Activated naive CD8-positive, alpha-beta T cell treated with anti-CD3 and anti-CD28 coated beads for 36 hours (primary cell): ENCODE data around the gene UGT1A4. TPM values are rescaled to one million over a fixed set of nuclear protein-coding genes. Genes with fewer than 3 reads are reported as not detected.
"Not testable (repeated sequence)": the region's sequence is repeated elsewhere in the genome, so short reads cannot be mapped to it uniquely, and the experiment has no call there.

Experiments used
- DNase-seq: peaks from one replicate; pipeline ENCODE4 v3.0.0; 2021
- H3K27ac Mint-ChIP-seq: one replicate; pipeline ENCODE4 v1.8.0; 2022; ENCODE audit warnings: mild to moderate bottlenecking, moderate library complexity, mixed read lengths
- H3K27me3 Mint-ChIP-seq: one replicate; pipeline ENCODE4 v1.8.0; 2022; ENCODE audit warnings: mild to moderate bottlenecking, mixed read lengths
- H3K36me3 Mint-ChIP-seq: one replicate; pipeline ENCODE4 v1.8.0; 2021; ENCODE audit warnings: mild to moderate bottlenecking, mixed read lengths
- H3K4me1 Mint-ChIP-seq: one replicate; pipeline ENCODE4 v1.8.0; 2021; ENCODE audit warnings: mixed read lengths
- H3K4me3 Mint-ChIP-seq: one replicate; pipeline ENCODE4 v1.8.0; 2022; ENCODE audit warnings: mild to moderate bottlenecking, moderate library complexity, mixed read lengths
- H3K9me3 Mint-ChIP-seq: one replicate; pipeline ENCODE4 v1.8.0; 2022; ENCODE audit warnings: mixed read lengths
- total RNA-seq, 2 experiments: library from RNA; stranded (reverse); gene quantifications; one replicate each; pipeline ENCODE4 v1.2.3, GENCODE V29; 2021

Gene UGT1A4
- total RNA-seq, 2 experiments from 2014 or later: not detected

- Mint-ChIP-seq H3K4me3 (no peak overlapping the region), H3K36me3 (no peaks in the 10 kb centered on the region), H3K4me1 (peaks cover 2% of the 10 kb centered on the region), H3K27me3 (peaks cover 4% of the 10 kb centered on the region), H3K9me3 (no peaks in the 10 kb centered on the region), H3K27ac (no peak overlapping the region)
- DNase-seq: no peak
These were observed 28.1 kb upstream of the UGT1A4 start for GRCh38 chr2:233690444-233690843.

DNA sequence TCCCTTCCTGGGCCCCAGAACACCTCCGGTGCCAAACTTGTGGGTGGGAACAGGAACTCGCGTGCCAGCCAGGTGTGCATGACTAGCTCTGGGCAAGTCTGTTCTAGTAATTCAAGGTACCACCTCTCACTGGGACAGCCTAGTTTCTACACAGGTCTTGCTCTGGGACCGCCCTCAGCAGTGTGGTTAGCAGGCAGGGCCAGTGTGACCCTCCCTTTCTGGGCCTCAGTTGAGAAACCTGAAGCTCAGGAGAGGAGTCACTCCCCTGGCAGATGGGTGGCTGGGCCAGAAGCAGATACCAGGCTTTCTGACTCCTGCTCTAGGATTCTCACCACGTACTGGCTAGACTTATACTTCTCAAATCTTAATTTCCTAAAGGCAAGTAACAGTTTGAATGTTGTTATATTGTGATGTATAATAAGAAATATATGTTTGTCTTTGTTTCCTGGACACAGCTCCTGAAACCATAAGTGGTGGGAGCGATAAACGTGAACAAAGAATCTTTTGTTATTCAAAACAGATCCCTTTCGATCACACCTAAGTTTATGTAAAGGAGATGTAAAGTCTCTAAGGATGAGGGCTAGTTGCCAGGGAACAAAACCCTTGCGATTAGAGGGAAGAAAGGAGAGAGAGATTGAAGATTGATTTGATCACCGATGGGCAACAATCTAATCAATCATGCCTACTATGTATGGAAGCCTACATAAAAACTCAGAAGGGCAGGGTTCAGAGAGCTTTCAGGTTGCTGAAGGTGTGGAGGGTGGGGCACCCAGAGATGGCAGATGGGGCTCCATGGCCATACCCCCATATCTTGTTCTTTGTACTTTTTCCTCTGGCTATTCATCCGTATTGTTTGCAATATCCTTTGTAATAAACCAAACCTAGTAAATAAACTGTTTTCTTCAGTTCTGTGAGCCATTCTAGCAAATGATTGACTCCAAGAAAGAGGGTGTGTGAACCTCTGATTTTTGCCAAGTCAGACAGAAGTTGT lies 26.8 kb upstream of the UGT1A4 start:
- Mint-ChIP-seq H3K36me3 (no peaks in the 10 kb centered on the region), H3K9me3 (no peaks in the 10 kb centered on the region), H3K4me1 (peaks cover 2% of the 10 kb centered on the region), H3K4me3 (no peak overlapping the region), H3K27ac (no peak overlapping the region), H3K27me3 (peaks cover 4% of the 10 kb centered on the region)
- no peak for DNase-seq

GRCh38 chr2:233692648-233693047 lies 25.9 kb upstream of the UGT1A4 start, which contains the start of gene UGT1A6:
TSS of gene UGT1A6 (plus strand) at chr2:233692890. CDS start at chr2:233693005, 115 bp downstream.
- H3K27ac Mint-ChIP-seq: no peak within 1 kb of the TSS
- peaks cover 4% of the 10 kb centered on the region for H3K27me3 Mint-ChIP-seq
- no peak within 1 kb of the TSS for H3K4me3 Mint-ChIP-seq
- H3K36me3 Mint-ChIP-seq: no peaks in the 10 kb centered on the region
- peaks cover 2% of the 10 kb centered on the region for H3K4me1 Mint-ChIP-seq
- DNase-seq: no peak
- no peaks in the 10 kb centered on the region for H3K9me3 Mint-ChIP-seq

GRCh38 chr2:233693963-233694362 lies 24.6 kb upstream of the UGT1A4 start:
- peaks cover 2% of the 10 kb centered on the region for H3K4me1 Mint-ChIP-seq
- no peak overlapping the region for H3K4me3 Mint-ChIP-seq
- H3K9me3 Mint-ChIP-seq: no peaks in the 10 kb centered on the region
- no peak for DNase-seq
- H3K27ac Mint-ChIP-seq: no peak overlapping the region
- H3K27me3 Mint-ChIP-seq: no peaks in the 10 kb centered on the region
- H3K36me3 Mint-ChIP-seq: no peaks in the 10 kb centered on the region

DNA sequence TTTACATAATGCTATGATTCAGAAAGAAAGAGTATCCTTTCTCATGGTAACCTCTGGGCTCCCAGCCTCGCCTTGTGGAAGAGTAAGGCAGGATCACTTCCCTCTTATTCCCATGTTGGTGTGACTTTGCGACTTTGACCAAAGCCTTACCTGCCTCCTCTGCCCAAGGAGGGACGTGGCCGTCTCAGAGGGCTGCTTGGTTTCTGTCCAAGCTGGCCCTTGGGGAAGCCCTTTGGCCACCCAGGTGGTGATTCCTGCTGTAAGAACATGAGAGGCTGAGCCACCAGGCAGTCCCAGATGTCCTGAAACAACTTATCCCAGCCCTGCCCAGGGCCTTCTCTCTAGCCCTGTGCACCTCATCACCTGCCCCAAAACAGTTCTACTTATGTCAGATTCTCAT lies 19.8 kb upstream of the UGT1A4 start:
- no peaks in the 10 kb centered on the region for H3K36me3 Mint-ChIP-seq
- no peak for DNase-seq
- H3K4me3 Mint-ChIP-seq: no peak overlapping the region
- H3K9me3 Mint-ChIP-seq: peaks cover 1% of the 10 kb centered on the region
- peaks cover 4% of the 10 kb centered on the region for H3K27me3 Mint-ChIP-seq
- no peaks in the 10 kb centered on the region for H3K4me1 Mint-ChIP-seq
- H3K27ac Mint-ChIP-seq: no peak overlapping the region

- H3K36me3 Mint-ChIP-seq: peaks cover 2% of the 10 kb centered on the region
- H3K27me3 Mint-ChIP-seq: peaks cover 9% of the 10 kb centered on the region
- no peaks in the 10 kb centered on the region for H3K4me1 Mint-ChIP-seq
- peaks cover 6% of the 10 kb centered on the region for H3K9me3 Mint-ChIP-seq
- H3K4me3 Mint-ChIP-seq: no peak overlapping the region
- H3K27ac Mint-ChIP-seq: no peak overlapping the region
- DNase-seq: no peak
These were observed 19.0 kb upstream of the UGT1A4 start for GRCh38 chr2:233699424-233700027.

DNA sequence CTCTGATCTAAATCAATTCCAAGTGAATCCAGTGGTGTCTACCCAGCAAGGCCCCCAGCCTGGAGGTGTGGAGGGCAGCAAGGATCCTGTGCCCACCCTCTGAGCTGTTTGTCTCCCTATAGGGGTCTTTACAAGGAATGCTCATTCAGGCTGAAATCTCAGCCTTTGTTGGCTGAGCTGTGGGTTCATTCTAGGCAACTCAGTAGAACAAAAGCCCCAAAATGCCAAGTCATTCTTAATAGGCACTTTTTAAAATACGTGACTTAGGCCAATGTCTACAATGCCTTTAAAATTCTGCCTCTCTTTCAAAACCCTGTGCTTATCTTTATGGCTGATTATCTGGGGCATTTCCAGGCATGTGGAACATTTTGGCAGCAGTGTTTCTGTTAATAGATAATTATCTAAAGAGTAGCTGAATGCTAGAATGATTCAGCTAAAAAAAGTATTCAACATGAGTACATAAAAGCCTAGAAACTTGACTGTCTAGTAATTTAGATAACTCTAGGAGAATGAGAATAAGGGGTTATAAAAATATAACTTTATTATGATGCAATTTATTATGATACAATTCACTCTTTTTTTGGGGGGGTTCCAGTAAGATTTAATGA lies 18.4 kb upstream of the UGT1A4 start:
- Mint-ChIP-seq H3K4me3 (no peak overlapping the region), H3K36me3 (peaks cover 2% of the 10 kb centered on the region), H3K4me1 (no peaks in the 10 kb centered on the region), H3K27ac (no peak overlapping the region), H3K9me3 (peaks cover 6% of the 10 kb centered on the region), H3K27me3 (peaks cover 9% of the 10 kb centered on the region)
- DNase-seq: no peak

DNA sequence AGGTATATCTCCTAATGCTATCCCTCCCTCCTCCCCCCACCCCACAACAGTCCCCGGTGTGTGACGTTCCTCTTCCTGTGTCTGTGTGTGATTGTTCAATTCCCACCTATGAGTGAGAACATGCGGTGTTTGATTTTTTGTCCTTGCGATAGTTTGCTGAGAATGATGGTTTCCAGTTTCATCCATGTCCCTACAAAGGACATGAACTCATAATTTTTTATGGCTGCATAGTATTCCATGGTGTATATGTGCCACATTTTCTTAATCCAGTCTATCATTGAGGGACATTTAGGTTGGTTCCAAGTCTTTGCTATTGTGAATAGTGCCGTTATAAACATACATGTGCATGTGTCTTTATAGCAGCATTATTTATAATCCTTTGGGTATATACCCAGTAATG lies 17.7 kb upstream of the UGT1A4 start:
- not testable (repeated sequence) for H3K4me3 Mint-ChIP-seq, H3K27ac Mint-ChIP-seq, H3K27me3 Mint-ChIP-seq, H3K9me3 Mint-ChIP-seq, DNase-seq, H3K4me1 Mint-ChIP-seq, H3K36me3 Mint-ChIP-seq

DNA sequence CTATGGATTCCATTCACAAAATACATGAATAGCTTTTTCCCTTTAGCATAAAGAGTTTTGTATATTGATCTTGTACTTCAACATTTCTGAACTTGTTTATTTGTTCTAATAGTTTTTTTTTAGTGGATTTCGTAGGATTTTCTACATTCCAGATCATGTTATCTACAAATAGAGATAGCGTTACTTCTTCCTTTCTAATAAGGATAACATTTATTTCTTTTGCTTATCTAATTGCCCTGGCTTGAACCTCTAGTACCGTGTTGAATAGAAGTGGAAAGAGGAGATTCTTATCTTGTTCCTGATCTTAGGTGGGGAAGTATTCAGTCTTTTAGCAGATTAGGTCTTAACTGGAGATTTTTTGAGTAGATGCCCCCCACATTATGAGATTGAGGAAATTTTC lies 16.3 kb upstream of the UGT1A4 start:
- Mint-ChIP-seq H3K4me1 (no peaks in the 10 kb centered on the region), H3K27ac (no peak overlapping the region), H3K36me3 (peaks cover 2% of the 10 kb centered on the region), H3K27me3 (peaks cover 9% of the 10 kb centered on the region), H3K9me3 (peaks cover 6% of the 10 kb centered on the region), H3K4me3 (no peak overlapping the region)
- no peak for DNase-seq

- Mint-ChIP-seq H3K27me3 (peaks cover 13% of the 10 kb centered on the region), H3K4me1 (no peaks in the 10 kb centered on the region), H3K27ac (no peak overlapping the region), H3K4me3 (no peak overlapping the region), H3K9me3 (peaks cover 6% of the 10 kb centered on the region), H3K36me3 (peaks cover 2% of the 10 kb centered on the region)
- DNase-seq: no peak
These were observed 12.5 kb upstream of the UGT1A4 start for GRCh38 chr2:233705911-233706506.

- Mint-ChIP-seq H3K4me3 (no peak overlapping the region), H3K9me3 (peaks cover 6% of the 10 kb centered on the region), H3K27me3 (peaks cover 16% of the 10 kb centered on the region), H3K36me3 (peaks cover 2% of the 10 kb centered on the region), H3K27ac (no peak overlapping the region), H3K4me1 (no peaks in the 10 kb centered on the region)
- DNase-seq: no peak
These were observed 11.8 kb upstream of the UGT1A4 start for GRCh38 chr2:233706720-233707119.

DNA sequence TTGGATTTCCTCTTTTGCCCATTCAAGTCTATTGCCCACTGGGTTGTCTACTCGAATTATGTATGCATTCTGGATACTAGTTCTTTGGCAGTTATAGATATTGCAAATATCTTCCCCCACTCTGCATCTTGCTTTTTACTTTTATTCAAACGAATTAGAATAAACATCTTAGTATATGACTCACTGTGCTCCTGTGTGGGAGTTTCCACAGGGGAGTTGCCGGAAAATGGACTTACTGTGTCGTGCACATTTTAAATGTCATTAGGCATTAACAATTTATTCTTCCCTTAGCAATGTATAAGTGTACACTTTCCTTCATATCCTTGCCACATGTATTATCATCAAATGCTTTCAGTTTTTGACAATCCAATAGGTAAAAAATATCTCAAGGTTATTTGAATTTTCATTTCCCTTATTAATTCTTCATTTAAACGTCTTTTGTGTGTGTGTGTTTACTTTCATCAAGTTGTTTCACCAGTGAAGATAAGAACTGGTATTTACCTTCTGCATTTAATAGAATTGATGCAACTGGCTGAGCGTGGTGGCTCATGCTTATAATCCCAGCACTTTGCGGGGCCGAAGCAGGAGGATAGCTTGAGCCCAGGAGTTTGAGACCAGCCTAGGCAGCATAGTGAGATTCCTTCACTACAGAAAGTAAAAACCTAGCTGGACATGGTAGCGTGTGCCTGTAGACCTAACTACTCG lies 10.4 kb upstream of the UGT1A4 start:
- no peak for DNase-seq
- H3K27me3 Mint-ChIP-seq: peaks cover 16% of the 10 kb centered on the region
- H3K36me3 Mint-ChIP-seq: peaks cover 2% of the 10 kb centered on the region
- H3K4me3 Mint-ChIP-seq: no peak overlapping the region
- H3K27ac Mint-ChIP-seq: no peak overlapping the region
- H3K9me3 Mint-ChIP-seq: peaks cover 6% of the 10 kb centered on the region
- H3K4me1 Mint-ChIP-seq: no peaks in the 10 kb centered on the region

- H3K4me3 Mint-ChIP-seq: no peak overlapping the region
- H3K4me1 Mint-ChIP-seq: peaks cover 7% of the 10 kb centered on the region
- no peak overlapping the region for H3K27ac Mint-ChIP-seq
- DNase-seq: no peak
- peaks cover 4% of the 10 kb centered on the region for H3K9me3 Mint-ChIP-seq
- peaks cover 16% of the 10 kb centered on the region for H3K27me3 Mint-ChIP-seq
- H3K36me3 Mint-ChIP-seq: peaks cover 2% of the 10 kb centered on the region
These were observed 9.6 kb upstream of the UGT1A4 start for GRCh38 chr2:233708942-233709341.

GRCh38 chr2:233711312-233712008 lies 7.1 kb upstream of the UGT1A4 start:
- Mint-ChIP-seq H3K4me3 (no peak overlapping the region), H3K9me3 (no peaks in the 10 kb centered on the region), H3K36me3 (no peaks in the 10 kb centered on the region), H3K27ac (no peak overlapping the region), H3K4me1 (peaks cover 8% of the 10 kb centered on the region), H3K27me3 (peaks cover 22% of the 10 kb centered on the region)
- DNase-seq: peak; percentile 65
